Ovary (tissue), 3 donors: ENCODE results near the gene ALDOB.

Source experiments
- EP300 ChIP-seq: sonication (generic); formaldehyde crosslinking; IDR thresholded peaks from one replicate; pipeline ENCODE4 v1.6.1; 2017; ENCODE audit warnings: antibody characterized with exemption
- POLR2A ChIP-seq: fragments of 450-650 bp; IDR thresholded peaks from one replicate; pipeline ENCODE4 v1.6.1; 2017; ENCODE audit warnings: antibody characterized with exemption, mild to moderate bottlenecking, moderate library complexity
- TF ChIP-seq, protein P1 (sequence below), 3 donors: fragments of 450-650 bp in 2 of 3; fragments of 200-600 bp in 1 of 3; IDR thresholded peaks; one replicate each; pipeline versions ENCODE4 v1.5.1 to v1.8.0; 2016 to 2022; ENCODE audit warnings: antibody characterized with exemption in 3 of 3, mild to moderate bottlenecking in 1 of 3
- donor health status: DM: no; HTN: no; CAD: no.

DNA sequence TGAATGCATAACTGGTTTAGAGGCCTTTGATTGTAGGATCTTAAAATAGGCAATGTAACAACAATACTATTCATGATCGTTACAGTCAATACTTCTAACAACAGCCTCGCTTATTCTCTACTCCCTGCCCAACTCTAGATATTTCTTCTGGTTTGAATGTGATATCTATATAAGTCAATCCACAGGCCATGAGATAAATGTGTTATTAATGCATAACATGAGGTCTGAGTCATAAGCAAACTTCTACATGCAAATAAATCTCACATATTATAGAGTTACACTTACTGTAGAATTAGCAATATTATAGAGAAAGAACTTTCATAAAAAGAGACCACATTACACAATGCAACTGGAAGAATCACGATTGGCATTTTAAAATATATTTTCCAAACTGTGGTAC lies 2.9 kb upstream of the ALDOB start:
- TF ChIP-seq, protein P1, sequence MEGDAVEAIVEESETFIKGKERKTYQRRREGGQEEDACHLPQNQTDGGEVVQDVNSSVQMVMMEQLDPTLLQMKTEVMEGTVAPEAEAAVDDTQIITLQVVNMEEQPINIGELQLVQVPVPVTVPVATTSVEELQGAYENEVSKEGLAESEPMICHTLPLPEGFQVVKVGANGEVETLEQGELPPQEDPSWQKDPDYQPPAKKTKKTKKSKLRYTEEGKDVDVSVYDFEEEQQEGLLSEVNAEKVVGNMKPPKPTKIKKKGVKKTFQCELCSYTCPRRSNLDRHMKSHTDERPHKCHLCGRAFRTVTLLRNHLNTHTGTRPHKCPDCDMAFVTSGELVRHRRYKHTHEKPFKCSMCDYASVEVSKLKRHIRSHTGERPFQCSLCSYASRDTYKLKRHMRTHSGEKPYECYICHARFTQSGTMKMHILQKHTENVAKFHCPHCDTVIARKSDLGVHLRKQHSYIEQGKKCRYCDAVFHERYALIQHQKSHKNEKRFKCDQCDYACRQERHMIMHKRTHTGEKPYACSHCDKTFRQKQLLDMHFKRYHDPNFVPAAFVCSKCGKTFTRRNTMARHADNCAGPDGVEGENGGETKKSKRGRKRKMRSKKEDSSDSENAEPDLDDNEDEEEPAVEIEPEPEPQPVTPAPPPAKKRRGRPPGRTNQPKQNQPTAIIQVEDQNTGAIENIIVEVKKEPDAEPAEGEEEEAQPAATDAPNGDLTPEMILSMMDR (IDR thresholded peaks at IDR 0.05): no peak
- TF ChIP-seq POLR2A: no peak
- TF ChIP-seq EP300: no peak
